Endothelial cell (in vitro differentiated cells): ENCODE results near the gene MYDGF. TPM values are rescaled to one million over a fixed set of nuclear protein-coding genes. Genes with fewer than 3 reads are reported as not detected.

Experiments
- DNase-seq: peaks from one replicate; pipeline ENCODE4 v3.0.0; 2021; ENCODE audit warnings: low spot score
- H3K27ac Mint-ChIP-seq: one replicate; pipeline ENCODE4 v1.8.0; 2021; ENCODE audit warnings: mixed read lengths, inconsistent platforms; ENCODE audit not compliant: unreplicated experiment
- H3K27me3 Mint-ChIP-seq: one replicate; pipeline ENCODE4 v1.8.0; 2021; ENCODE audit warnings: mild to moderate bottlenecking, moderate library complexity, mixed read lengths, inconsistent platforms; ENCODE audit not compliant: unreplicated experiment
- H3K36me3 Mint-ChIP-seq: one replicate; pipeline ENCODE4 v1.8.0; 2021; ENCODE audit warnings: mild to moderate bottlenecking, low read depth, mixed read lengths, inconsistent platforms; ENCODE audit not compliant: unreplicated experiment
- H3K4me1 Mint-ChIP-seq: one replicate; pipeline ENCODE4 v1.8.0; 2021; ENCODE audit warnings: mild to moderate bottlenecking, mixed read lengths, inconsistent platforms; ENCODE audit not compliant: unreplicated experiment
- H3K4me3 Mint-ChIP-seq: one replicate; pipeline ENCODE4 v1.8.0; 2021; ENCODE audit warnings: mild to moderate bottlenecking, mixed read lengths, inconsistent platforms; ENCODE audit not compliant: unreplicated experiment
- H3K9me3 Mint-ChIP-seq: one replicate; pipeline ENCODE4 v1.8.0; 2021; ENCODE audit warnings: mixed read lengths, inconsistent platforms; ENCODE audit not compliant: unreplicated experiment
- total RNA-seq: library from RNA; stranded (reverse); fragmentation: NEBNext Ultra II Directional; extraction: Animal tissue kit (Norgen Biotek cat#: 25700); gene quantifications from one replicate; pipeline ENCODE4 v1.2.1, GENCODE V29; 2021; ENCODE audit not compliant: unreplicated experiment
- TF ChIP-seq, protein P1 (sequence below): fragments of 200-600 bp; sonication (generic); IDR thresholded peaks from one replicate; pipeline ENCODE4 v1.5.0; 2021; ENCODE audit warnings: antibody characterized with exemption; ENCODE audit not compliant: unreplicated experiment

The MYDGF gene
- total RNA-seq, 1 donor from 2014 or later = 112 TPM

DNA sequence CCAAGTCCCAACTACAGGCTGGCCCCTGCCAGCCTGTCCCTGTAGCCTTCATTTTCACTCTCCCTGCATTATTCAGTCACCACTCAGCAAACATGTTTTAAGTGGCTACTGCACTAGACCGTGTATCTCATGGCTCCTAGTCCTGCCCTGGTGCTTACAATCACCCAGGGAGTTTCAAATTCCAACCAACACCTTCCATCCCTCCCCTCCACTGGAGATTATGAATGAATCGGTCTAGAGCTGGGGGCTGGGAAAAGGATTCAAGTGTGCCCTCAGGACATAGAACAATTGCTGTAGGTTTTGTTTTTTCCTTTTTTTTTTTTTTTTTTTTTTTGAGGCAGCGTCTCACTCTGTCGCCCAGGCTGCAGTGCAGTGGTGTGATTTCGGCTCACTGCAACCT lies 45.8 kb downstream of the MYDGF start:
- DNase-seq = no peak
- TF ChIP-seq, protein P1, sequence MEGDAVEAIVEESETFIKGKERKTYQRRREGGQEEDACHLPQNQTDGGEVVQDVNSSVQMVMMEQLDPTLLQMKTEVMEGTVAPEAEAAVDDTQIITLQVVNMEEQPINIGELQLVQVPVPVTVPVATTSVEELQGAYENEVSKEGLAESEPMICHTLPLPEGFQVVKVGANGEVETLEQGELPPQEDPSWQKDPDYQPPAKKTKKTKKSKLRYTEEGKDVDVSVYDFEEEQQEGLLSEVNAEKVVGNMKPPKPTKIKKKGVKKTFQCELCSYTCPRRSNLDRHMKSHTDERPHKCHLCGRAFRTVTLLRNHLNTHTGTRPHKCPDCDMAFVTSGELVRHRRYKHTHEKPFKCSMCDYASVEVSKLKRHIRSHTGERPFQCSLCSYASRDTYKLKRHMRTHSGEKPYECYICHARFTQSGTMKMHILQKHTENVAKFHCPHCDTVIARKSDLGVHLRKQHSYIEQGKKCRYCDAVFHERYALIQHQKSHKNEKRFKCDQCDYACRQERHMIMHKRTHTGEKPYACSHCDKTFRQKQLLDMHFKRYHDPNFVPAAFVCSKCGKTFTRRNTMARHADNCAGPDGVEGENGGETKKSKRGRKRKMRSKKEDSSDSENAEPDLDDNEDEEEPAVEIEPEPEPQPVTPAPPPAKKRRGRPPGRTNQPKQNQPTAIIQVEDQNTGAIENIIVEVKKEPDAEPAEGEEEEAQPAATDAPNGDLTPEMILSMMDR = no peak
- no peaks in the 10 kb centered on the region for H3K36me3 Mint-ChIP-seq
- H3K9me3 Mint-ChIP-seq = no peaks in the 10 kb centered on the region
- no peak overlapping the region for H3K4me3 Mint-ChIP-seq
- H3K27ac Mint-ChIP-seq = no peak overlapping the region
- H3K27me3 Mint-ChIP-seq = no peaks in the 10 kb centered on the region
- peaks cover 2% of the 10 kb centered on the region for H3K4me1 Mint-ChIP-seq

DNA sequence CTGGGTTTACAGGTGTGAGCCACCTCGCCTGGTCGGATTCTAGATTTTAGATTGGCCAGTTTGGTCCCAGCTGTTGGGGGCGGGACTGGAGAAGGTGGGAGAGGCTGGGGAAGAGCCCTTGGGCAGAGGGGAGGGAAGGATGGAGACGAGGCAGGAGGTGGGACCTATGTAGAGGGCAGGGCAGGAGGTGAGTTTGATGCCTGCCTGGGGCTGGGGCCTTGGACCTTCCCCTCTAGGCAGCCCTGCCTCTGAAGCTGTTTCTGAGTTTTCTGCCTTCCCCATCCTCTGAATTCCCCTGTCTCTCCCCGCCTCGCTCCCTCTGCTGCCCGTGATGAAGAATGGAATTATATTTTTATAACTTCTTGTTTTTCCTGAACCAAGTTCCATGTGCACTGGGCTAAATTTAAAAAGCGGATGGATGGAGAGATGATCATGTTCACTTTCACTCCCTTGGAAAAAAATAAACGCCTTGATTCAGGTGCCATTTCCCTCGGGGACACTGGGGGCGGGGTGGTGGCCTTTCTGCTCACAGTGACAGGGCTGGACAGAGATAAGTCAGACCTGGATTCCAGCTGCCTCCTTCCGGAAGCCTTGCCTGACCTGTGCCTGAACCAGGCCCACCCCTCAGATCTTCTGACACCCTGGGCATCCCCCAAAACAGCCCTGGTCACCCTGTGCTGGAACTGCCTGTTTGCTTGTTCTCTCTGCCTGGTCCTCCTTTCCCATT lies 47.3 kb downstream of the MYDGF start:
- TF ChIP-seq, protein P1 = no peak
- no peak overlapping the region for H3K27ac Mint-ChIP-seq
- no peaks in the 10 kb centered on the region for H3K27me3 Mint-ChIP-seq

DNA sequence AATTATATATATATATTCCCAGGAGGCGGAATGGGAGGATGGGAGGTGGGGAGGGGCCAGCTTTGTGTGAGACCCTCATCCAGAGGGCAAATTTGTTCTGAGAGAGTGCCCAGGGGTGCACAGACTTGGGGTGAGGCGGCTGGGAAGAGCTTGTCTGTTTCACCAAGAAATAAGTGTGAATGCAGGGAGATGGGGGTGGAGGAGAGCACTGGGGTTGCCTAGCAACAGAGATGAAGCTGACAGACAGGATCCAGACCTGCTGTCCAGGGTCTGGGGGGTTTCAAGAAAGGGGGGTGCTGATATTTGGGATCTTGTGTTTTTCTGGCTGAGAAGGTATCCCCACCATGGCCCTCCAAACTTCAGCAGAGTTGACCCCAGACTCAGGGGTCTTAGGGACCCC lies 49.5 kb downstream of the MYDGF start:
- no peak for DNase-seq
- H3K27ac Mint-ChIP-seq = no peak overlapping the region
- H3K9me3 Mint-ChIP-seq = no peaks in the 10 kb centered on the region
- no peaks in the 10 kb centered on the region for H3K36me3 Mint-ChIP-seq
- H3K27me3 Mint-ChIP-seq = peaks cover 5% of the 10 kb centered on the region
- TF ChIP-seq, protein P1 = no peak
- H3K4me1 Mint-ChIP-seq = peaks cover 5% of the 10 kb centered on the region
- H3K4me3 Mint-ChIP-seq = no peak overlapping the region

More for the DNA sequence above, 47.3 kb downstream of the MYDGF start:
- H3K4me1 Mint-ChIP-seq = peaks cover 2% of the 10 kb centered on the region
- H3K36me3 Mint-ChIP-seq = no peaks in the 10 kb centered on the region
- no peaks in the 10 kb centered on the region for H3K9me3 Mint-ChIP-seq
- no peak overlapping the region for H3K4me3 Mint-ChIP-seq
- DNase-seq = no peak

DNA sequence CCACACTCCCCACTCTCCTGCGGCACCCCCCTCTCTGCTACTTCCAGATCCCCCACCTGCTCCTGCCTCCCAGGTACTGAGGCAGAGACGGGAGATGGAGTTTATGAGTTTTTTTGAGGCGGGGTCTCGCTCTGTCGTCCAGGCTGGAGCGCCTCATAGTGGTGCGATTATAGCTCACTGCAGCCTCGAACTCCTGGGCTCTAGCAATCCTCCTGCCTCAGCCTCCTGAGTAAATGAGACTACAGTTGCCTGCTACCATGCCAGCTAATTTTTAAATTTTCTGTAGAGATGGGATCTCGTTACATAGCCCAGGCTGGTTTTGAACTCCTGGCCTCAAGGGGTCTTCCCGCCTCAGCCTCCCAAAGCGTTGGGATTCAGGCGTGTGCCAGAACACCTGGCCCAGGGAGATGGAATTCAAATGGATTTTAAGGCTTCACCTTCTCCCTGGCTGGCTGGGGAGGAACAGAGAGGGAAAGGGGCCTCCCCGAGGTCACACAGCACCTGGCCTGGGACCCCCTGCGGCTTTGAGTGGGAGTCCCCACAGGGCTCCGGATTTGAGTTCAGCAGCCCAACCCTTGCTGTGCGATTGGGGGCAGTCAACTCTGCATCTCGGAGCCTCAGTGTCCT lies 50.4 kb downstream of the MYDGF start:
- Mint-ChIP-seq H3K4me1 (peaks cover 5% of the 10 kb centered on the region), H3K27ac (no peak overlapping the region), H3K27me3 (peaks cover 5% of the 10 kb centered on the region), H3K36me3 (no peaks in the 10 kb centered on the region), H3K4me3 (no peak overlapping the region), H3K9me3 (no peaks in the 10 kb centered on the region)
- TF ChIP-seq, protein P1 = no peak
- no peak for DNase-seq

DNA sequence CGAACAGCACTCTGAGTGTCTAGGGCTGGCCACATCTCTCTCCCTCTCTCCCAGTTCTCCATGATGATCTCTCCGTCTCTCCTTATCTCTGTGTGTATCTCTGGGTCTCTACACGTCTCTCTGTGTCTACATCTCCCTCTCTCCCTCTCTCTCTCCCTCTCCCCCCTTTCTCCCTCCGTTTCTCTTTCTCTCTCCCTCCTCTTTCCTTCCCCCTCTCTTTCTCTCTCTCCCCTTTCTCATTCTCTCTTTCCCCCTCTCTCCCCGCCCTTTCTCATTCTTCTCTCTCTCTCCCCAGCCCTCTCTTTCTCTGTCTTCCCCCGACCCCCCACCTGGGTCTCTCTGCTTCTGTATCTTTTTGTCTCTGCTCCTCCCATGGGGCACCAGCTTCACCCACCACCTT lies 52.1 kb downstream of the MYDGF start:
- Mint-ChIP-seq H3K4me3 (no peak overlapping the region), H3K36me3 (no peaks in the 10 kb centered on the region), H3K4me1 (peaks cover 3% of the 10 kb centered on the region), H3K27ac (no peak overlapping the region), H3K27me3 (peaks cover 5% of the 10 kb centered on the region), H3K9me3 (no peaks in the 10 kb centered on the region)
- no peak for DNase-seq
- TF ChIP-seq, protein P1 = no peak
